HUES64 (cell line): Measurements from ENCODE around the gene LYPLAL1.

Source experiments
- H3K27ac ChIP-seq: 2 replicates; pipeline ENCODE4 v1.7.0; 2013; ENCODE audit warnings: low read depth, low read length, inconsistent platforms
- H3K27me3 ChIP-seq: 2 replicates; pipeline ENCODE4 v1.6.1; 2013; ENCODE audit warnings: mild to moderate bottlenecking, low read length; ENCODE audit not compliant: insufficient read depth
- H3K36me3 ChIP-seq: 2 replicates; pipeline ENCODE4 v1.6.1; 2013; ENCODE audit warnings: mild to moderate bottlenecking, low read length; ENCODE audit not compliant: insufficient read depth
- H3K4me1 ChIP-seq: 2 replicates; pipeline ENCODE4 v1.6.1; 2013; ENCODE audit warnings: mild to moderate bottlenecking, low read length, moderate library complexity; ENCODE audit not compliant: insufficient read depth
- H3K4me3 ChIP-seq: 2 replicates; pipeline ENCODE4 v1.5.1; 2013; ENCODE audit warnings: mild to moderate bottlenecking, low read length, moderate library complexity
- H3K9ac ChIP-seq: 2 replicates; pipeline ENCODE4 v1.6.1; 2013; ENCODE audit warnings: mild to moderate bottlenecking, low read depth, low read length
- H3K9me3 ChIP-seq: 2 replicates; pipeline ENCODE4 v1.6.1; 2013; ENCODE audit warnings: low read depth, low read length; ENCODE audit not compliant: insufficient read depth
- WGBS: fragments of 150-250, 120-280 bp; methylation state at CpG from one replicate; pipeline ENCODE4 v1.1.7; 2013; ENCODE audit warnings: missing lambda C conversion rate; 5-methylcytosine and 5-hydroxymethylcytosine counted together

Gene LYPLAL1

GRCh38 chr1:219163401-219163954 lies 10.2 kb upstream of the LYPLAL1 start:
- Histone ChIP-seq H3K4me3 (no peak overlapping the region), H3K4me1 (0 out of 2 replicates have a peak, but pooled peaks cover 9% of the 10 kb centered on the region), H3K27ac (no peak overlapping the region), H3K9me3 (no peaks in the 10 kb centered on the region), H3K27me3 (no peaks in the 10 kb centered on the region), H3K36me3 (no peaks in the 10 kb centered on the region), H3K9ac (no peak overlapping the region)
- WGBS: 71% methylated on average over 4 of the region's 4 CpGs

- Histone ChIP-seq H3K9ac (no peak overlapping the region), H3K9me3 (no peaks in the 10 kb centered on the region), H3K4me3 (no peak overlapping the region), H3K36me3 (no peaks in the 10 kb centered on the region), H3K27ac (no peak overlapping the region), H3K27me3 (no peaks in the 10 kb centered on the region), H3K4me1 (peaks cover 15% of the 10 kb centered on the region; the same call in 1 of the 2 replicates)
- WGBS: 94% methylated on average over 1 of the region's 1 CpG
These were observed 2.3 kb upstream of the LYPLAL1 start for GRCh38 chr1:219171192-219171935.

GRCh38 chr1:219172821-219173220 lies 857 bp upstream of the LYPLAL1 start:
- Histone ChIP-seq H3K4me3 (no peak overlapping the region), H3K9ac (no peak overlapping the region), H3K4me1 (peaks cover 15% of the 10 kb centered on the region; the same call in 1 of the 2 replicates), H3K27ac (no peak overlapping the region), H3K27me3 (no peaks in the 10 kb centered on the region), H3K36me3 (no peaks in the 10 kb centered on the region), H3K9me3 (no peaks in the 10 kb centered on the region)
- 98% methylated on average over 2 of the region's 2 CpGs for WGBS

- Histone ChIP-seq H3K9ac (0 out of 2 replicates have a peak overlapping the region, but pooled peaks have one; percentile 40), H3K9me3 (no peaks in the 10 kb centered on the region), H3K27me3 (no peaks in the 10 kb centered on the region), H3K4me1 (peaks cover 15% of the 10 kb centered on the region; the same call in 1 of the 2 replicates), H3K4me3 (peak overlapping the region; percentile 88), H3K27ac (peak overlapping the region; percentile 84; the same call in 1 of the 2 replicates), H3K36me3 (no peaks in the 10 kb centered on the region)
- WGBS: 1% methylated on average over 2 of the region's 6 CpGs
These were observed 282 bp upstream of the LYPLAL1 start for GRCh38 chr1:219173434-219173757.

- Histone ChIP-seq H3K4me3 (peak overlapping the region; percentile 88), H3K36me3 (no peaks in the 10 kb centered on the region), H3K4me1 (peaks cover 15% of the 10 kb centered on the region; the same call in 1 of the 2 replicates), H3K9me3 (no peaks in the 10 kb centered on the region), H3K27ac (peak overlapping the region; percentile 84), H3K27me3 (no peaks in the 10 kb centered on the region), H3K9ac (peak overlapping the region; percentile 88)
- 26% methylated on average over 11 of the region's 11 CpGs for WGBS
These were observed 958 bp downstream of the LYPLAL1 start for GRCh38 chr1:219174460-219175211.

GRCh38 chr1:219175212-219175564 lies 1.5 kb downstream of the LYPLAL1 start:
- Histone ChIP-seq H3K9ac (no peak overlapping the region), H3K4me1 (peaks cover 15% of the 10 kb centered on the region; the same call in 1 of the 2 replicates), H3K9me3 (no peaks in the 10 kb centered on the region), H3K27me3 (no peaks in the 10 kb centered on the region), H3K27ac (no peak overlapping the region; the same call in 1 of the 2 replicates), H3K4me3 (peak overlapping the region; percentile 88), H3K36me3 (peaks cover 3% of the 10 kb centered on the region)
- WGBS: 91% methylated on average over 3 of the region's 3 CpGs

GRCh38 chr1:219176168-219176567 lies 2.5 kb downstream of the LYPLAL1 start:
- H3K9me3 ChIP-seq: no peaks in the 10 kb centered on the region
- H3K4me3 ChIP-seq: no peak overlapping the region
- 97% methylated on average over 3 of the region's 4 CpGs for whole genome bisulfite sequencing
- H3K9ac ChIP-seq: no peak overlapping the region
- no peak overlapping the region for H3K27ac ChIP-seq
- peaks cover 15% of the 10 kb centered on the region; the same call in 1 of the 2 replicates for H3K4me1 ChIP-seq
- H3K27me3 ChIP-seq: no peaks in the 10 kb centered on the region
- H3K36me3 ChIP-seq: peaks cover 11% of the 10 kb centered on the region

GRCh38 chr1:219177363-219177762 lies 3.7 kb downstream of the LYPLAL1 start:
- Histone ChIP-seq H3K9ac (no peak overlapping the region), H3K36me3 (peaks cover 13% of the 10 kb centered on the region), H3K9me3 (no peaks in the 10 kb centered on the region), H3K27ac (no peak overlapping the region), H3K27me3 (no peaks in the 10 kb centered on the region), H3K4me3 (no peak overlapping the region), H3K4me1 (peaks cover 15% of the 10 kb centered on the region; the same call in 1 of the 2 replicates)
- WGBS: 94% methylated on average over 3 of the region's 3 CpGs

- Histone ChIP-seq H3K27ac (no peak overlapping the region), H3K9ac (no peak overlapping the region), H3K36me3 (peaks cover 13% of the 10 kb centered on the region), H3K4me1 (peaks cover 15% of the 10 kb centered on the region; the same call in 1 of the 2 replicates), H3K4me3 (no peak overlapping the region), H3K27me3 (no peaks in the 10 kb centered on the region), H3K9me3 (no peaks in the 10 kb centered on the region)
- WGBS: 92% methylated on average over 1 of the region's 1 CpG
These were observed 4.3 kb downstream of the LYPLAL1 start for GRCh38 chr1:219177940-219178339.

GRCh38 chr1:219179293-219179692 lies 5.6 kb downstream of the LYPLAL1 start:
- Histone ChIP-seq H3K4me1 (peaks cover 16% of the 10 kb centered on the region), H3K9ac (no peak overlapping the region), H3K27ac (no peak overlapping the region), H3K27me3 (no peaks in the 10 kb centered on the region), H3K4me3 (no peak overlapping the region), H3K36me3 (peaks cover 13% of the 10 kb centered on the region), H3K9me3 (no peaks in the 10 kb centered on the region)

- Histone ChIP-seq H3K27me3 (no peaks in the 10 kb centered on the region), H3K4me1 (peaks cover 11% of the 10 kb centered on the region), H3K4me3 (no peak overlapping the region), H3K36me3 (peaks cover 13% of the 10 kb centered on the region), H3K27ac (no peak overlapping the region), H3K9me3 (no peaks in the 10 kb centered on the region), H3K9ac (no peak overlapping the region)
- WGBS: 60% methylated on average over 1 of the region's 1 CpG
These were observed 10.7 kb downstream of the LYPLAL1 start for GRCh38 chr1:219184337-219184736.
